ENCODE results near the gene TFDP1. TPM values are rescaled to one million over a fixed set of nuclear protein-coding genes. Genes with fewer than 3 reads are reported as not detected.

TFDP1 gene
- total RNA-seq, 2 experiments from 2014 or later, result 87.9 to 119 TPM

GRCh38 chr13:113634279-113635047 is 49.9 kb downstream of the TFDP1 start:
- no peak for DNase-seq (ENCODE audit: low spot score)
- Histone ChIP-seq H3K4me2 (ENCODE audit: low read length) (no peak overlapping the region), H3K4me3 (ENCODE audit: low read depth, low read length, poor library complexity, severe bottlenecking) (no peak overlapping the region), H3K27ac (ENCODE audit: low read depth, low read length, poor library complexity, severe bottlenecking) (no peak overlapping the region), H3K36me3 (ENCODE audit: insufficient read depth, low read length) (peaks cover 84% of the 10 kb centered on the region), H2AFZ (ENCODE audit: low read length) (no peak overlapping the region), H4K20me1 (ENCODE audit: insufficient read depth, low read length) (no peaks in the 10 kb centered on the region), H3K9me2 (ENCODE audit: insufficient read depth, low read length) (no peaks in the 10 kb centered on the region), H3K4me1 (ENCODE audit: insufficient read depth, low read length, poor library complexity, severe bottlenecking) (no peaks in the 10 kb centered on the region), H3K9me3 (ENCODE audit: low read length) (no peaks in the 10 kb centered on the region), H3K79me2 (ENCODE audit: insufficient read depth, low read depth, low read length) (no peaks in the 10 kb centered on the region)
- ChIA-PET CTCF (ENCODE audit: unreplicated experiment) (no interaction called here), POLR2A (no interaction called here)
- intact Hi-C loops (cut with micrococcal nuclease; ENCODE audit: unreplicated experiment), result no loop called here
- no peak for TF ChIP-seq EZH2phosphoT487 (IDR thresholded peaks at IDR 0.05; ENCODE audit: borderline replicate concordance, low read depth, low read length)
- no peak for TF ChIP-seq CTCF (conservative IDR thresholded peaks at IDR 0.05; ENCODE audit: low read length)
- BruUV-seq (replicated peaks), result no TSS peak

GRCh38 chr13:113635048-113635420 is 50.5 kb downstream of the TFDP1 start:
- H3K4me2 ChIP-seq (ENCODE audit: low read length), result no peak overlapping the region
- H2AFZ ChIP-seq (ENCODE audit: low read length), result no peak overlapping the region
- H3K27ac ChIP-seq (ENCODE audit: low read depth, low read length, poor library complexity, severe bottlenecking), result no peak overlapping the region
- no peak for DNase-seq (ENCODE audit: low spot score)
- ChIA-PET POLR2A (no interaction called here), CTCF (ENCODE audit: unreplicated experiment) (no interaction called here)
- H3K9me2 ChIP-seq (ENCODE audit: insufficient read depth, low read length), result no peaks in the 10 kb centered on the region
- peaks cover 83% of the 10 kb centered on the region for H3K36me3 ChIP-seq (ENCODE audit: insufficient read depth, low read length)
- no peak overlapping the region for H3K4me3 ChIP-seq (ENCODE audit: low read depth, low read length, poor library complexity, severe bottlenecking)
- H3K79me2 ChIP-seq (ENCODE audit: insufficient read depth, low read depth, low read length), result no peaks in the 10 kb centered on the region
- intact Hi-C loops (cut with micrococcal nuclease; ENCODE audit: unreplicated experiment), result no loop called here
- H3K9me3 ChIP-seq (ENCODE audit: low read length), result no peaks in the 10 kb centered on the region
- H3K4me1 ChIP-seq (ENCODE audit: insufficient read depth, low read length, poor library complexity, severe bottlenecking), result no peaks in the 10 kb centered on the region
- no TSS peak for BruUV-seq (replicated peaks)
- H4K20me1 ChIP-seq (ENCODE audit: insufficient read depth, low read length), result no peaks in the 10 kb centered on the region
- no peak for TF ChIP-seq EZH2phosphoT487 (IDR thresholded peaks at IDR 0.05; ENCODE audit: borderline replicate concordance, low read depth, low read length)

- Histone ChIP-seq H3K27ac (ENCODE audit: low read depth, low read length, poor library complexity, severe bottlenecking) (no peak overlapping the region), H3K4me3 (ENCODE audit: low read depth, low read length, poor library complexity, severe bottlenecking) (no peak overlapping the region), H3K9me2 (ENCODE audit: insufficient read depth, low read length) (no peaks in the 10 kb centered on the region), H2AFZ (ENCODE audit: low read length) (no peak overlapping the region), H3K4me1 (ENCODE audit: insufficient read depth, low read length, poor library complexity, severe bottlenecking) (no peaks in the 10 kb centered on the region), H3K4me2 (ENCODE audit: low read length) (no peak overlapping the region), H3K36me3 (ENCODE audit: insufficient read depth, low read length) (peaks cover 86% of the 10 kb centered on the region), H4K20me1 (ENCODE audit: insufficient read depth, low read length) (no peaks in the 10 kb centered on the region), H3K79me2 (ENCODE audit: insufficient read depth, low read depth, low read length) (no peaks in the 10 kb centered on the region), H3K9me3 (ENCODE audit: low read length) (no peaks in the 10 kb centered on the region)
- POLR2A ChIA-PET, result no interaction called here
- BruUV-seq (replicated peaks), result no TSS peak
- intact Hi-C loops (cut with micrococcal nuclease; ENCODE audit: unreplicated experiment), result no loop called here
- DNase-seq (ENCODE audit: low spot score), result no peak
- CTCF ChIA-PET (ENCODE audit: unreplicated experiment), result no interaction called here
- TF ChIP-seq EZH2phosphoT487 (IDR thresholded peaks at IDR 0.05; ENCODE audit: borderline replicate concordance, low read depth, low read length) (no peak), CTCF (conservative IDR thresholded peaks at IDR 0.05; ENCODE audit: low read length) (no peak)
Measured at GRCh38 chr13:113635709-113636108, 51.2 kb downstream of the TFDP1 start.
